ENCODE data around the gene SAC3D1. TPM values are rescaled to one million over a fixed set of nuclear protein-coding genes. Genes with fewer than 3 reads are reported as not detected.

SAC3D1 gene
- 5.6 and 10.9 TPM in 2 replicates for total RNA-seq

DNA sequence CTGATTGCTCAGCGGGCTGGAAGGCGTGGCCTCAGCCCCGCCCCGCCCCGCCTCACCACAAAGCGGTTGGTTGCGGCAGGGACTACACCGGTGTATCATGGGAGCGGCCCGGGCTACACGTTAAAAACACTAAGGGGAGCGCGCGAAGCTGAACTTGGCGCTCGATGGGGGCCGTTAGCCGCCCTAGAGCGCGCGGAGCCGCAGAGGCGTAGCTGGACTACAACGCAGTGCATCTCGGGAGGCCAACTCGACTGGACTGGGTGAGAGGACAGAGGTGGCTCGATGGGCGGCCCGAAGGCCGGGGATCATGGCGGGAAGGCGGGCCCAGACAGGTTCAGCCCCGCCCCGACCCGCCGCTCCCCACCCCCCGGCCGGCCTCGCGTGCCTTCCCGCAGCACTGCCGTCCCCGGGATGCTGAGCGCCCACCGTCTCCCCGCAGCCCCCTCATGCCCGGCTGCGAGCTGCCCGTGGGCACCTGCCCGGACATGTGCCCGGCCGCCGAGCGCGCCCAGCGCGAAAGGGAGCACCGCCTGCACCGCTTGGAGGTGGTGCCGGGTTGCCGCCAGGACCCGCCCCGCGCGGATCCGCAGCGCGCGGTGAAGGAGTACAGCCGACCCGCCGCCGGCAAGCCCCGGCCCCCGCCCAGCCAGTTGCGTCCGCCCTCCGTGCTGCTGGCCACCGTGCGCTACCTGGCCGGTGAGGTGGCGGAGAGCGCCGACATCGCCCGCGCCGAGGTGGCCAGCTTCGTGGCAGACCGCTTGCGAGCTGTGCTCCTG, at the start of gene SAC3D1:
TSS of gene SAC3D1 (plus strand) at position 364 of the 776 bp plus-strand sequence. CDS start at position 447, 83 bp downstream.

DNA sequence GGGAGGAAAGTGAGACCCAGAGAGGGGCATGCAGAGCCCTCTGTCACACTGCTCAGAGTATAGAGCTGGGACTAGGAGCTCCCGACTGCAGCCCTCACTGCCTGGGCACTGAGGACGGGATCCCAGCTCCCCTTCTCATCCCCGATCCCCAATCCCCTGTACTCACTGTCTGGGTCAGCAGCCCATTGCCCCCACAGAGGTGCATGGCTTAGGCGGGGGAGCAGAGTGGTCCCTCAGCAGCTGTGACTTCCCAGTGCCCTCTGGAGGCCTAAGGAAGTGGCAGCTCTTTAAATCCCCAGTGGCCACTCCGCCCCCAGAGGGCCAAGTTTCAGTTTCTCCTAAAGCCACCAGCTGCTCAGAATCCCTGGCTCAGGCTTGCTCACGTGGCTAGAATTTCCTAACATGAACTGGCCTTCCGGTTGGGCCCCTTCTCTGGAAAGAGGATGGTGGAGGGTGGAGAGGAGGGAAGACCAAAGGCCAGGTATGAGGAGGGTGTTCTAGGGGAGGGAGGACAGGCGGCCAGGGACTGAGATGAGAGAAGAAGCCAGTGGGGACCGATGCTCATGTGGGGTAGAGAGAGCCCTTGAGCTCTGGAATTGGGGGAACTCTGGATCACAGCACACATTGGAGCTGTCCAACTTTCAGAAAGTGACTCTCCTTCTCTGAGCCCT, 44.2 kb upstream of the SAC3D1 start, which contains the start of gene BATF2:
TSS of gene BATF2 (minus strand) at position 262 of the 671 bp plus-strand sequence. CDS start at position 205, 57 bp downstream.

DNA sequence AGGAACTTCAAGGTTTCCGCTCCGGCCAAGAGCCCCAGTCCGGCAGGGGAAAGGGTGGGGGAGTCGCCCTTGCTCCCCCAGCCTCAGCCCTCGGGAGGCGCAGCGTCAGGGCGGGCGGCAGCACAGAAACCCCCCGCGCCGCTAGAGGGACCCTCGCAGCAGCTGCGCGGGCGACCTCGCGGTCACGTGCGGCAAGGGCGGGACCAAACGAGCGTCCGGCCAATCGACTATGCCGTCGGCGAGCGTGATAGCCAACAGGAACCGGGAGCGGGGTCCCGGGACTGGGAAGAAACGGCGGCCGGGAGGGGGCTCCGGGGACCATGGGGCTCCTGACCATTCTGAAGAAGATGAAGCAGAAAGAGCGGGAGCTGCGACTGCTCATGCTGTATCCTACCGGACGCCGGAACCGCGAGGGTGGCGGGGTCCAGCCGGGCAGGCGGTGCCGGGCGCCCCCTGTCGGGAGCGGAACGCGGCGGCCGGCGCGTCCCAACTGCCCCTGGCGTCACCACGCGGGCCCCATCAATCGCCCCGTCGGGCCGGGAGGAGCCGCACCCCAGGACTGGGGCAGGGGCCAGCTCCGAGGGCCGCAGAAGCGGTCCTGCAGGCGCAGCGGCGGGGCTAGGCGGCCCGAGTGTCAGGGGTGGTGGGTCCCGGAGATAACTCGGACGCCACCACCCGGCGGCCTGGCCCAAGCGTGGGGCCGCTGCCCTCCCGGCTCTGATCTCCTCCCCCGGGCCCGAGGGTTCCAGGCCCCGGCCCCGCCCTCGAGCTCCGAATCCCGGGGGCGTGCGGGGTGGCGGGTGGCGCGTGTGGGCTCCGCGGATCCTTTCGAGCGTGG, 26.9 kb upstream of the SAC3D1 start, which contains the start of gene ARL2:
TSS of gene ARL2 (plus strand) at position 273 of the 838 bp plus-strand sequence. CDS start at position 321, 48 bp downstream.

DNA sequence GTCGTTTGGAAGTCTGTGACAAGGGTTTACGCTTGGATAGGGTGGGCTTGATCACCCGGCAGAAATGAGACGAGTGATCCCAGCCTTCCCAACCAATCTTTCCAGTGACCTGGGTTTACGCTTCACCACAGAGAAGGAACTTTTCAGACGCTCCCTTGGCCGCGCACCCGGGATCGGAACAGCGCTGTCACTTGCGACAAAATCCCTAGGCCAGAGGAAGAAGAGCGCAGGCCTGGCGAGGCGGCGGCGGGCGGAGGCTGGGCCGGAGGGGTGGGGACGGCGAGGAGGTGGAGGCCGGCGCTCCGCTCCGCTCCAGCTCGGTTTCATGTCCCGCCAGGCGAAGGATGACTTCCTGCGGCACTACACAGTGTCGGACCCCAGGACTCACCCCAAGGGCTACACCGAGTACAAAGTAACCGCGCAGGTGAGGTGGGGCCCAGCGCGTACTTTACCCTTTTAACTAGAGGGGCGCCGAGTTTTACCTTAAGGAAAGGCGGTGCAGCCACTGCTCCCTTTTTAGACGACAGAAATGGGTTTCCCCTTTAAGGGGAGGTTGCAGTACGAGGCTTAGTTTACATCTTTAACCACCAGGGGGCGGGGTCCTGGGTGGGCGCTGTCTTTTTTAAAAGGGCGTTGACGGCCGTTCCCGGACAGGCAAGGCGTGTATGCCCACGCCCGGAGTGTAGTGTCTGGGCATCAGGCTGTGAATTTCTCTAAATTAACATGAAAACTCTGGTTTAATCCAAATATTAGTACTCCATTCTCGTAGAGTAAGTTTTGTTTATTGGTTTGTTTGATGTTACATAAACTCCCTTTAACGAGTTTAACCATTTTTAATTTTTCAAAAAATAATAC, 13.6 kb upstream of the SAC3D1 start, which contains the start of gene SNX15:
TSS of gene SNX15 (plus strand) at position 227 of the 855 bp plus-strand sequence. CDS start at position 326, 99 bp downstream.

DNA sequence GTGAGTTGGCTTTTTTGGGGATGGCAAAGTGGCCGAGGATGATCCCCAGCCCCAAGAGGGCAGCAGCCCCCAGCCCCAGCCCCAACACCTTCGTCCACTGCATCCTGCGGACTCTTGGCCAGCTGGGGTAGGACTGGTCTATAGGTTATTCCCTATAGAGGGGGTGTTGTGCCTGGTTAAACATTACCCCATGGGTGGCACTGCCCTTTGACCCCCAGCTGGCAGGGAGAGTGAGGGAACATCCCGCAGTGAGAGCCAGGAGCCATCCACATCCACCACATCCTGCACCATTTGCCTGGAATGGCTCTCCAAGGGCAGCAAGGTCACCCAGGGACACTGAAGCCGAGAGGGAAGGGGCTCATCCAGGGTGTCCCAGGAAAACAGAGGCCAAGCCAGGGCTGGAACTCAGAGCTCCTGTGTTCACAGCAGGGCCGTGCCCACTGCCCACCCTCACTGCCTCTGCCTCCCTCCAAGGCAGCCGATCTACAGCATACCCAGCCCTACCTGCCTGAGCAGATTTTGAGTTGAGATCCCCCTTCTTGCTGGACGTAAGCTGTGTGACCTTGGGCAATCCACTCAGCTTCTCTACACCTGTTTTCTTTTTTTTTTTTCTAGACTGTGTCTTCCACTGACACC, 17.5 kb downstream of the SAC3D1 start, which contains the start of gene NAALADL1:
TSS of gene NAALADL1 (minus strand) at position 135 of the 636 bp plus-strand sequence. CDS start at position 103, 32 bp downstream.

DNA sequence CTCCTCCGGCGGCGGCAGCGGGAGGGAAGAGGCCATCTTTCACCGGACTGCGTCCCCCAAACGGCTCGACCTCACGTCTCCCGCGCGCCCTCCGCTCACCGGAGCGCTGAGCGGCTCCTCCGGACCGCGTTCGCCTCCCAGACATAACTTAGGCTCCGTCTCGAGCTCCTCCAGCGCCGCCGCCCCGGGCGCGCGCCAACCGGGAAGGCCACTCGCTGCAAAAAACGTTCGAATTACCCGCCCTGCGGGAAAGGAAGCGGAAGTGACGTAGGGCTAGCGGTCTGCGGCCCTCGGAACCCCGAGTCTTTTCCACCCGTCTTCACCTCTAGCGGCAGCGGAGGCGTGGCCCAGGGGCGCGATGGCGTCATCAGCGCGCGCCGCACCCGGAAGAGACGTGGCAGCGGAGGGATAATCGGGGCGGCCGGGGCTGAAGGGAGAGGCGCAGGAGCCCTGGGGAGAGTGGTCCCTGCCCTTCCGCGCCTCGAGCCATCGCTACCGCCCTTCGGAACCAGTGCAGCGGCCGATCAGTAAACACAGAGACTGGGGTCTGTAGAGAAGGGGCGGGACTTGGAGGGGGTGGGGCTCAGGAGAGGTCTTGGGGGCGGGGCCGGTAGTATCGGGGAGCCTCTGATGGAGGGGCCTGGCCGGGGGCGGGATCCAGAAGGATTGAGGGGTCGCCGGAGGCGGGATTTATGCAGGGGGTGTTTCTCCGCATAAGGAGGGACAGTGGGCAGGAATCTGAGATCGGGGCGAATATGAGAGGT, 43.0 kb downstream of the SAC3D1 start, which contains the start of the genes CDCA5 and ZFPL1:
TSS of gene CDCA5 (minus strand) at position 207 of the 764 bp plus-strand sequence. CDS start at position 145, 62 bp downstream.
TSS of gene ZFPL1 (plus strand) at position 389 of the 764 bp plus-strand sequence. CDS start 477 bp downstream, outside the sequence.

Other genes with a start within 250 kb of the SAC3D1 start
- gene MAP4K2, start 238.0 kb upstream of the SAC3D1 start, total RNA-seq, result 12.9 and 13.9 TPM in 2 replicates
- gene MEN1, start 230.7 kb upstream of the SAC3D1 start, total RNA-seq, result 24.4 and 31.0 TPM in 2 replicates
- gene CDC42BPG, start 196.6 kb upstream of the SAC3D1 start, total RNA-seq, result 0.07 and 0.13 TPM in 2 replicates
- 121 and 124 TPM in 2 replicates for gene EHD1, start 162.6 kb upstream of the SAC3D1 start, total RNA-seq
- gene ATG2A, start 124.0 kb upstream of the SAC3D1 start, total RNA-seq, result 11.0 and 14.9 TPM in 2 replicates
- gene PPP2R5B, start 116.5 kb upstream of the SAC3D1 start, total RNA-seq, result 19.4 and 28.1 TPM in 2 replicates
- not detected in 2 replicates for gene GPHA2, start 105.3 kb upstream of the SAC3D1 start, total RNA-seq
- not detected in 2 replicates for gene MAJIN, start 69.1 kb upstream of the SAC3D1 start, total RNA-seq
- 0.13 and 0.50 TPM in 2 replicates for gene BATF2, start 44.2 kb upstream of the SAC3D1 start, total RNA-seq
- gene ARL2, start 27.1 kb upstream of the SAC3D1 start, total RNA-seq, result 103 and 116 TPM in 2 replicates
- gene SNX15, start 13.8 kb upstream of the SAC3D1 start, total RNA-seq, result 10.2 and 10.3 TPM in 2 replicates
- gene NAALADL1, start 17.3 kb downstream of the SAC3D1 start, total RNA-seq, result 22.0 and 26.3 TPM in 2 replicates
- gene CDCA5, start 42.8 kb downstream of the SAC3D1 start, total RNA-seq, result 1.6 and 3.3 TPM in 2 replicates
- 36.3 and 45.8 TPM in 2 replicates for gene ZFPL1, start 43.0 kb downstream of the SAC3D1 start, total RNA-seq
- 155 and 218 TPM in 2 replicates for gene VPS51, start 55.0 kb downstream of the SAC3D1 start, total RNA-seq
- 9.0 and 12.6 TPM in 2 replicates for gene TM7SF2, start 70.7 kb downstream of the SAC3D1 start, total RNA-seq
- gene ZNHIT2, start 76.5 kb downstream of the SAC3D1 start, total RNA-seq, result 6.6 and 9.7 TPM in 2 replicates
- gene FAU, start 80.9 kb downstream of the SAC3D1 start, total RNA-seq, result 128 and 138 TPM in 2 replicates
- 39.9 and 55.2 TPM in 2 replicates for gene MRPL49, start 81.1 kb downstream of the SAC3D1 start, total RNA-seq
- gene SYVN1, start 93.3 kb downstream of the SAC3D1 start, total RNA-seq, result 41.5 and 45.7 TPM in 2 replicates
- gene SPDYC, start 129.0 kb downstream of the SAC3D1 start, total RNA-seq, result not detected in 2 replicates
- 155 and 188 TPM in 2 replicates for gene CAPN1, start 140.7 kb downstream of the SAC3D1 start, total RNA-seq
- 2.5 and 4.4 TPM in 2 replicates for gene POLA2, start 220.8 kb downstream of the SAC3D1 start, total RNA-seq

Data from smooth muscle cell of the pulmonary artery (primary cell).